ENCODE data around the gene CATSPERZ. TPM values are rescaled to one million over a fixed set of nuclear protein-coding genes. Genes with fewer than 3 reads are reported as not detected.

Gene CATSPERZ
- total RNA-seq, 4 donors from 2014 or later, result 20.9 TPM; not detected in 3

DNA sequence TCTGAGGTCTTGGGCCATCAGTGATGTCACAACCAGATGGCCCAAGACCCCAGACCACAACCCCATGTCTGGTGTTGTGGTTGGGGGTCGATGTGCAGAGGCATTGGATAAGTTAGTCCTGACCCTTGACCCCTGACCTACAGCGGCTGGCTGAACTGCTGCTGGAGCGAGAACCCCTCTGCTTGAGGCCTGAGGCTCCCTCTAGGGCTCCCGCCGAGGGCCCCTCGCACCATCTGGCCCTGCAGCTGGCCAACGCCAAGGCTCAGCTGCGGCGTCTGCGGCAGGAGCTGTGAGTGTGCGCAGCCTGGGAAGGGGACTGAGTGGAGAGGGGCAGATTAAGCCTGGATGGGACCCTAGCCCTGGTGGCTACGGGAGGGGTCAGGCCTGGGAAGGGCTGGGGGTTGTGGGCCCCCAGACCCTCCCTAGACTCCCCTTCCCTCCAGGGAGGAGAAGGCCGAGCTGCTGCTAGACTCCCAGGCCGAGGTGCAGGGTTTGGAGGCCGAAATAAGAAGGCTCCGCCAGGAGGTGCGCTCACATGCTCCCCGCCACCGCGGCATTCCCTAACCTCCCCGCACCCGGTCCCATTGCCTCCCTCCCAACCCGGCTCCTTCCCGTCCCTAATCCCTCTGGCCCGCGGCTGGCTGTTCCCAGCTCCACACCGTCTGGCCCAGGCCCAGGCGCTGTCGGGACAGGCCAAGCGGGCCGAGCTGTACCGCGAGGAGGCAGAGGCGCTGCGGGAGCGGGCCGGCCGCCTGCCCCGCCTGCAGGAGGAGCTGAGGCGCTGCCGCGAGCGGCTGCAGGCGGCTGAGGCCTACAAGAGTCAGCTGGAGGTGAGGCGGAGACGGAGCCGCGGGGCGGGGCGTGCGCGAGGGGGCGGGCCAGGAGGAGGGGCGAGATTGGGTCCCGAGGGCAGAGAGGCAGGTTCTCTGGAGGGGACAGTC is 42.0 kb downstream of the CATSPERZ start:
- intact Hi-C loops (cut with DNase I; ENCODE audit: low total_unique reads), result no loop called here
- TF ChIP-seq EP300 (IDR thresholded peaks at IDR 0.05; ENCODE audit: low read depth) (no peak), POLR2A (IDR thresholded peaks at IDR 0.05) (peak; percentile 80), POLR2AphosphoS5 (IDR thresholded peaks at IDR 0.05) (peak; percentile 50 to 92 (median 80))
- TF ChIP-seq, protein P1, sequence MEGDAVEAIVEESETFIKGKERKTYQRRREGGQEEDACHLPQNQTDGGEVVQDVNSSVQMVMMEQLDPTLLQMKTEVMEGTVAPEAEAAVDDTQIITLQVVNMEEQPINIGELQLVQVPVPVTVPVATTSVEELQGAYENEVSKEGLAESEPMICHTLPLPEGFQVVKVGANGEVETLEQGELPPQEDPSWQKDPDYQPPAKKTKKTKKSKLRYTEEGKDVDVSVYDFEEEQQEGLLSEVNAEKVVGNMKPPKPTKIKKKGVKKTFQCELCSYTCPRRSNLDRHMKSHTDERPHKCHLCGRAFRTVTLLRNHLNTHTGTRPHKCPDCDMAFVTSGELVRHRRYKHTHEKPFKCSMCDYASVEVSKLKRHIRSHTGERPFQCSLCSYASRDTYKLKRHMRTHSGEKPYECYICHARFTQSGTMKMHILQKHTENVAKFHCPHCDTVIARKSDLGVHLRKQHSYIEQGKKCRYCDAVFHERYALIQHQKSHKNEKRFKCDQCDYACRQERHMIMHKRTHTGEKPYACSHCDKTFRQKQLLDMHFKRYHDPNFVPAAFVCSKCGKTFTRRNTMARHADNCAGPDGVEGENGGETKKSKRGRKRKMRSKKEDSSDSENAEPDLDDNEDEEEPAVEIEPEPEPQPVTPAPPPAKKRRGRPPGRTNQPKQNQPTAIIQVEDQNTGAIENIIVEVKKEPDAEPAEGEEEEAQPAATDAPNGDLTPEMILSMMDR (IDR thresholded peaks at IDR 0.05), result peak; percentile 40 to 87 (median 52)
- H3K4me3 ChIP-seq, result peak overlapping the region; percentile 12 to 42 (median 17)
- no peaks in the 10 kb centered on the region for H3K27me3 ChIP-seq
- peaks cover 7 to 31% (median 24%) of the 10 kb centered on the region in 4 donors for H3K4me1 ChIP-seq
- peak overlapping the region; percentile 76 to 84 (median 82) for H3K27ac ChIP-seq
- in situ Hi-C loops (cut with MboI; ENCODE audit: low pct_ligation_motif_present in 1 of 4, low pct_unique_long_range_greater_than_20kb in 1 of 4, low sequenced_read_pairs in 3 of 4), result no loop called here
- no peaks in the 10 kb centered on the region for H3K9me3 ChIP-seq
- WGBS, 2 donors (ENCODE audit: low coverage in 1 of 2), result 19% methylated on average over 47 of the region's 55 CpGs; no CpG with 5 or more reads in 1 of the 2 donors
- H3K36me3 ChIP-seq, result no peaks in the 10 kb centered on the region
- DNase-seq, result peak; percentile 96

DNA sequence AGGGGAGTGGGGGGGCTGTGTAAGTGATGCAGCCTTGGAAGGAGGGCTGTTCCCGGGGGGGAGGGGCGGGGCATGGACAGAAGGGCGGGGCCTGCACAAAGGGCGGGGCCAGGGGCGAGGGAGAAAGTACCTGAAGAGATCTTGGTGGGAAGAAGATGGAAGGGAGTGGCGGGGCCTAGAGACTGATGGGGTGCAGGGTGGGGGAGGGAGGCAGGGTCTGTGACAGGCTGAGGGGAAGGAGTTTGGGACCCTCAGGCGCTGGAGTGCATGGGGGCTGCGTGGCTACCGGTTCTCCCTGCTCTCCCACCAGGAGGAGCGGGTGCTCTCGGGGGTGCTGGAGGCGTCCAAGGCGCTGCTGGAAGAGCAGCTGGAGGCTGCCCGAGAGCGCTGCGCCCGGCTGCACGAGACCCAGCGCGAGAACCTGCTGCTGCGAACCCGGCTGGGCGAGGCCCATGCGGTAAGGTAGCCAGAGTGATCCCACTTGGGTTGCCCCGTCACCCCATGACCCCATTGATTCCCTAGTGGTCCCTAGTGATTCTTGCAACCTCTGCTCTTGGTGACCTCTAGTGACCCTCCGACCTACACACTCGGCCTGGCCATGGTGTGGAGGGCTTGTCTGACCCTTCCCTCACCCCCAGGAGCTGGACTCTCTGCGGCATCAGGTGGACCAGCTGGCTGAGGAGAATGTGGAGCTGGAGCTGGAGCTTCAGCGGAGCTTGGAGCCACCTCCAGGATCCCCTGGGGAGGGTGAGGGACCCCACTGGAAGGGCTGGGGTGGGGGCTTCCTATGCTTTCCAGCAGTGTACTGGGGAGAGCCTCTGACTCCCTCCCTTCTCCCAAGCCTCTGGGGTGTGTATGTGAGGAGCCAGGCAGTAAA is 42.9 kb downstream of the CATSPERZ start:
- H3K9me3 ChIP-seq, result no peaks in the 10 kb centered on the region
- peaks cover 7 to 31% (median 24%) of the 10 kb centered on the region in 4 donors for H3K4me1 ChIP-seq
- peak overlapping the region in 3 of 4 donors; percentile 12 to 42 (median 22) for H3K4me3 ChIP-seq
- H3K27me3 ChIP-seq, result no peaks in the 10 kb centered on the region
- intact Hi-C loops (cut with DNase I; ENCODE audit: low total_unique reads) (no loop called here), in situ Hi-C loops (cut with MboI; ENCODE audit: low pct_ligation_motif_present in 1 of 4, low pct_unique_long_range_greater_than_20kb in 1 of 4, low sequenced_read_pairs in 3 of 4) (no loop called here)
- H3K36me3 ChIP-seq, result no peaks in the 10 kb centered on the region
- WGBS, 2 donors (ENCODE audit: low coverage in 1 of 2), result 68 to 80% methylated on average over 2 to 28 of the region's 29 CpGs
- H3K27ac ChIP-seq, result peak overlapping the region; percentile 76 to 84 (median 82)
- DNase-seq, result no peak
- TF ChIP-seq POLR2A (IDR thresholded peaks at IDR 0.05) (no peak), EP300 (IDR thresholded peaks at IDR 0.05; ENCODE audit: low read depth) (no peak), POLR2AphosphoS5 (IDR thresholded peaks at IDR 0.05) (no peak)
- TF ChIP-seq, protein P1 (IDR thresholded peaks at IDR 0.05), result no peak

DNA sequence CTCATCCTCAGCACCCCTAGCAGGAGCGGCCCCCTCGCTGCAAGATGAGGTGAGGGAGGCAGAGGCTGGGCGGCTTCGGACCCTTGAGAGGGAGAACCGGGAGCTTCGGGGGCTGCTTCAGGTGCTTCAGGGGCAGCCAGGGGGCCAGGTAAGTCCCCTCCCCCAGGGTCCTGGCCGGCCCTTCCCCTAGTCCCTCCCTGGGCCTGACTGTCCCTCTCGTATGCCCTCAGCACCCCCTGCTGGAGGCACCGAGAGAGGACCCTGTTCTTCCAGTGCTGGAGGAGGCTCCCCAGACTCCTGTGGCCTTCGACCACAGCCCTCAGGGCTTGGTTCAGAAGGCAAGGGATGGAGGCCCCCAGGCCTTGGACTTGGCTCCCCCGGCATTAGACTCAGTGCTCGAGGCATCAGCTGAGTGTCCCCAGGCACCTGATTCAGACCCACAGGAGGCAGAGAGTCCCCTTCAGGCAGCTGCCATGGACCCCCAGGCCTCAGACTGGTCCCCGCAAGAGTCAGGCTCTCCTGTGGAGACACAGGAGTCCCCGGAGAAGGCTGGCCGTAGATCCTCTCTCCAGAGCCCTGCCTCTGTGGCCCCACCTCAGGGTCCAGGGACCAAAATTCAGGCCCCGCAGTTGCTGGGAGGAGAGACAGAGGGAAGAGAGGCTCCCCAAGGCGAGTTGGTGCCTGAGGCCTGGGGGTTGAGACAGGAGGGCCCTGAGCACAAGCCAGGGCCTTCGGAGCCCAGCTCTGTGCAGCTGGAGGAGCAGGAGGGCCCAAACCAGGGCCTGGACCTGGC is 43.8 kb downstream of the CATSPERZ start:
- H3K27ac ChIP-seq, result no peak overlapping the region
- H3K4me1 ChIP-seq, result peaks cover 7 to 31% (median 24%) of the 10 kb centered on the region in 4 donors
- TF ChIP-seq, protein P1 (IDR thresholded peaks at IDR 0.05), result peak in 4 of 5 experiments; percentile 21 to 24 (median 23)
- no peak for TF ChIP-seq POLR2A (IDR thresholded peaks at IDR 0.05)
- H3K36me3 ChIP-seq, result no peaks in the 10 kb centered on the region
- in situ Hi-C loops (cut with MboI; ENCODE audit: low pct_ligation_motif_present in 1 of 4, low pct_unique_long_range_greater_than_20kb in 1 of 4, low sequenced_read_pairs in 3 of 4) (no loop called here), intact Hi-C loops (cut with DNase I; ENCODE audit: low total_unique reads) (no loop called here)
- 78% methylated on average over 16 of the region's 18 CpGs; no CpG with 5 or more reads in 1 of the 2 donors for WGBS, 2 donors (ENCODE audit: low coverage in 1 of 2)
- no peak overlapping the region for H3K4me3 ChIP-seq
- DNase-seq, result peak; percentile 38
- H3K9me3 ChIP-seq, result no peaks in the 10 kb centered on the region
- H3K27me3 ChIP-seq, result no peaks in the 10 kb centered on the region

Measured in transverse colon (tissue), 4 donors.